Esophagus muscularis mucosa (tissue), 4 donors: ENCODE data around the gene MTERF4. TPM values are rescaled to one million over a fixed set of nuclear protein-coding genes. Genes with fewer than 3 reads are reported as not detected.

Source experiments
- DNase-seq: peaks from one replicate; pipeline ENCODE4 v3.0.0-alpha.2; 2017; ENCODE audit errors: extremely low spot score
- H3K27ac ChIP-seq, 4 donors: fragments of 200-600 bp; sonication (generic); replicated peaks in 1 of 4; 1 replicate in 3 of 4; 2 replicates in 1 of 4; pipeline ENCODE4 v1.5.1; 2016 to 2019; ENCODE audit warnings: mild to moderate bottlenecking in 1 of 4
- H3K27me3 ChIP-seq, 4 donors: fragments of 200-600 bp; sonication (generic); one replicate each; pipeline versions ENCODE4 v1.5.1 to v1.6.0; 2016 to 2019
- H3K36me3 ChIP-seq, 4 donors: fragments of 200-600 bp; sonication (generic); one replicate each; pipeline ENCODE4 v1.5.1; 2016 to 2019
- H3K4me1 ChIP-seq, 4 donors: fragments of 200-600 bp; sonication (generic); one replicate each; pipeline ENCODE4 v1.5.1; 2016 to 2019
- H3K4me3 ChIP-seq, 4 donors: fragments of 200-600 bp; sonication (generic); 1 replicate in 2 of 4; 2 replicates in 2 of 4; pipeline ENCODE4 v1.5.1; 2016 to 2019; ENCODE audit warnings: mild to moderate bottlenecking in 4 of 4, moderate library complexity in 1 of 4
- H3K9me3 ChIP-seq, 4 donors: fragments of 200-600 bp; sonication (generic); 1 replicate in 3 of 4; 2 replicates in 1 of 4; pipeline ENCODE4 v1.5.1; 2016 to 2019
- EP300 ChIP-seq: sonication (generic); formaldehyde crosslinking; IDR thresholded peaks from one replicate; pipeline ENCODE4 v1.6.1; 2017; ENCODE audit warnings: antibody characterized with exemption
- POLR2A ChIP-seq: fragments of 450-650 bp; IDR thresholded peaks from one replicate; pipeline ENCODE4 v1.6.1; 2017; ENCODE audit warnings: antibody characterized with exemption, moderate library complexity, mild to moderate bottlenecking, low read depth
- POLR2AphosphoS5 ChIP-seq, 2 donors: sonication (generic); formaldehyde crosslinking; IDR thresholded peaks; one replicate each; pipeline ENCODE4 v1.6.1; 2017; ENCODE audit warnings: antibody characterized with exemption in 2 of 2
- WGBS: methylation state at CpG from one replicate; pipeline ENCODE4 v1.1.5; 2018; 5-methylcytosine and 5-hydroxymethylcytosine counted together
- intact Hi-C: fragments of 100-400 bp; cut with DNase I; formaldehyde crosslinking; loops from one replicate; pipeline ENCODE4 v1.15.1; 2023
- total RNA-seq, 4 donors: library from RNA; depleted of rRNA; stranded (reverse); fragments of >200 nt; gene quantifications; one replicate each; pipeline versions ENCODE4 v1.1.0 to v1.2.1, GENCODE V29; 2016
- TF ChIP-seq, protein P1 (sequence below), 3 experiments: fragments of 200-600 bp in 2 of 3; fragments of 450-650 bp in 1 of 3; sonication (generic) in 2 of 3; IDR thresholded peaks; one replicate each; pipeline ENCODE4 v1.5.1; 2017 to 2019; ENCODE audit warnings: antibody characterized with exemption in 3 of 3, mild to moderate bottlenecking in 2 of 3, moderate library complexity in 1 of 3

MTERF4 gene
- total RNA-seq, 4 donors from 2014 or later = 19.5 to 26.6 (median 24.5) TPM

DNA sequence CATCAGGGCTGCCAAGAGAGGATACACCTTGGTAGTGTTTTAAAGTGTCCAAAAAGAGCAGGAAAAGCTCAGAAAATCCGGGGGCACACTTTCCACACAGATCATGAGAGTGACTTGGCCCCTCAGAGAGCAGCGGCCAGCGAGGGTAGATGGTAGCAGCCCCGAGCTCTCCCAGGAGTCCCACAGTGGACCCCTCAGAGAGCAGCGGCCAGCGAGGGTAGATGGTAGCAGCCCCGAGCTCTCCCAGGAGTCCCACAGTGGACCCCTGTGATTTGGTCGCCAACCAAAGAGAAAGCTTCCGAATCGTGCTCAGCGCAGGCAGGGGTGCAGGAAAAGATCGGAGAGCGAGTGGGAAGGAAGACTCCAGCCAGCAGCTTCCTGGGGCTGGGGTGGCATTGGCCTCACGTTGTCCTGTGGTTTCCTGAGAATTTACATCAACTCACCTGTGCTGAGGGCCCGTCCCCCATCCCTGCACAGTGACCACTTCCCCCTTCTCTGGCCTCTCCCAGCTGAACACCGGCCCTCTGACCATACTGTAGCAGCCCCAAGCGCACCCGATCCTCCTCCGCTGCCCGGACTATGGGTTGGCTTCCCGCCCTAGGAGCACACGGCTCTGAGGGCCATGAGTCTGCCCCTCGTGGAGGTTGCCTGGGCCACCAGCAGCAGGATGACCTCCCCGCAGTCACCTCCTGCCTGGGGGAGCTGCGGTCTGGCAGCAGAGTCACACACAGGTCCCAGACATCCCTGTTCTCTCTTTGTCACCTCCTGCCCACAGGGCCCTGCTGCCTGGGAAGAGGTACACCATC is 33.7 kb downstream of the MTERF4 start:
- TF ChIP-seq POLR2A = no peak
- no peak for TF ChIP-seq POLR2AphosphoS5 (IDR thresholded peaks at IDR 0.05)
- TF ChIP-seq EP300 = no peak
- TF ChIP-seq, protein P1, sequence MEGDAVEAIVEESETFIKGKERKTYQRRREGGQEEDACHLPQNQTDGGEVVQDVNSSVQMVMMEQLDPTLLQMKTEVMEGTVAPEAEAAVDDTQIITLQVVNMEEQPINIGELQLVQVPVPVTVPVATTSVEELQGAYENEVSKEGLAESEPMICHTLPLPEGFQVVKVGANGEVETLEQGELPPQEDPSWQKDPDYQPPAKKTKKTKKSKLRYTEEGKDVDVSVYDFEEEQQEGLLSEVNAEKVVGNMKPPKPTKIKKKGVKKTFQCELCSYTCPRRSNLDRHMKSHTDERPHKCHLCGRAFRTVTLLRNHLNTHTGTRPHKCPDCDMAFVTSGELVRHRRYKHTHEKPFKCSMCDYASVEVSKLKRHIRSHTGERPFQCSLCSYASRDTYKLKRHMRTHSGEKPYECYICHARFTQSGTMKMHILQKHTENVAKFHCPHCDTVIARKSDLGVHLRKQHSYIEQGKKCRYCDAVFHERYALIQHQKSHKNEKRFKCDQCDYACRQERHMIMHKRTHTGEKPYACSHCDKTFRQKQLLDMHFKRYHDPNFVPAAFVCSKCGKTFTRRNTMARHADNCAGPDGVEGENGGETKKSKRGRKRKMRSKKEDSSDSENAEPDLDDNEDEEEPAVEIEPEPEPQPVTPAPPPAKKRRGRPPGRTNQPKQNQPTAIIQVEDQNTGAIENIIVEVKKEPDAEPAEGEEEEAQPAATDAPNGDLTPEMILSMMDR (IDR thresholded peaks at IDR 0.05) = no peak
- H3K36me3 ChIP-seq = peaks cover 0 to 62% (median 50%) of the 10 kb centered on the region in 4 donors

DNA sequence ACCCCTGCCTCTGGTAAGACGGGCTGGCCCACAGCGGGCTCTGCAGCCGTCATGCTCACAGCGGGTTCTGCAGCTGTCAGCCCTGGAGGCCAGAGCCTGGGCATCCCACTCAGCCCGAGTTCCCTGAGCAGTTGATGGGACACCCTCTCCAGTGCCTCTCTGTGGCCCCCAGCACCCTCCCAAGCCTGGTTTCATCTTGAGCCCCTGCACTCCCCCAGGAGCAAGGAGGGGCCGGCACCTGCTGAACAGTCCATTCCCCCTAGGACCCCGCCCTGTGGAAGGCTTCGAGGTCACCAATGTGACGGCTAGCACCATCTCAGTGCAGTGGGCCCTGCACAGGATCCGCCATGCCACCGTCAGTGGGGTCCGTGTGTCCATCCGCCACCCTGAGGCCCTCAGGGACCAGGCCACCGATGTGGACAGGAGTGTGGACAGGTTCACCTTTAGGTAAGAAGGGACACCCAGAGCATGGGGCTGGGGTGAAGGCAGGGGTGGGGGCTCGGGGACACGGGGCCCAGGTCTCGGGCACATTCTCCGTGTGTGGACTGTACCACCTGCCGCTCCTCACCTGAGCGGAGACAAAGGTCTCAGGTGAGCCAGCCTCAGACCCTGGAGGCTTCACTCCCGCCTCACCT is 34.5 kb downstream of the MTERF4 start:
- no peak overlapping the region for H3K4me3 ChIP-seq
- no peak for TF ChIP-seq EP300
- TF ChIP-seq, protein P1 (IDR thresholded peaks at IDR 0.05) = no peak
- TF ChIP-seq POLR2A = no peak
- TF ChIP-seq POLR2AphosphoS5 (IDR thresholded peaks at IDR 0.05) = no peak
- no peaks in the 10 kb centered on the region for H3K9me3 ChIP-seq
- intact Hi-C loops = no loop called here
- no peak overlapping the region for H3K27ac ChIP-seq
- DNase-seq = peak; percentile 88
- H3K27me3 ChIP-seq = peaks cover 0 to 49% (median 0%) of the 10 kb centered on the region in 4 donors
- 93% methylated on average over 10 of the region's 21 CpGs for WGBS
- peaks cover 0 to 12% (median 10%) of the 10 kb centered on the region in 4 donors for H3K4me1 ChIP-seq
- H3K36me3 ChIP-seq = peaks cover 0 to 56% (median 47%) of the 10 kb centered on the region in 4 donors

More for the DNA sequence above, 33.7 kb downstream of the MTERF4 start:
- Histone ChIP-seq H3K4me3 (no peak overlapping the region), H3K9me3 (no peaks in the 10 kb centered on the region), H3K4me1 (peaks cover 0 to 11% (median 9%) of the 10 kb centered on the region in 4 donors), H3K27ac (no peak overlapping the region), H3K27me3 (peaks cover 0 to 41% (median 0%) of the 10 kb centered on the region in 4 donors)
- 83% methylated on average over 25 of the region's 25 CpGs for WGBS
- intact Hi-C loops = no loop called here
- peak; percentile 83 for DNase-seq

DNA sequence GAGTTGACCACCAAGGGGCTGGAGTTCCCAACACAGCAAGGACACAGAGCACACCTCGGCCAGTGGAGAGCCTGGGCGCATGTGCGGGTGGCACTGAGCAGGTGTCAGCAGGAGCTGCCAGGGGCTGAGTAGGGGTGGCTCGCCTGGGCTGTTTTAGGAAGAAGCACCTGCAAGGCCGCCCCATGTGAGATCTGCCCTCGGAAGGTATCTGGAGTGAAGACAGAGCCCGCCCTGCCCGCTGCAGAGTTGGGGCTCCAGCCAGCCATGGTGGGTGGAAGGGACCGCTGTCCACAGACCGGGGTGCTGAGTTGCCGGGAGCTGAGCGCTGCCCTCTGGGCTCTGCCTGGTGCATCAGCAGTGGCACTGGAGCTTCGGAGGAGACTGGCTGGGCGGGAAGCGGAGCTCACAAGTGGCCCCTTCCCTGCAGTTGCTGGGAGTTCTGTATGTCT is 35.2 kb downstream of the MTERF4 start:
- peak; percentile 68 for DNase-seq
- intact Hi-C loops = no loop called here
- no peak for TF ChIP-seq EP300
- TF ChIP-seq POLR2AphosphoS5 (IDR thresholded peaks at IDR 0.05) = no peak
- TF ChIP-seq, protein P1 (IDR thresholded peaks at IDR 0.05) = no peak
- no peak for TF ChIP-seq POLR2A
- no CpG with 5 or more reads among the region's 15 CpGs for WGBS
- Histone ChIP-seq H3K36me3 (peaks cover 0 to 54% (median 43%) of the 10 kb centered on the region in 4 donors), H3K27ac (no peak overlapping the region), H3K9me3 (no peaks in the 10 kb centered on the region), H3K4me1 (peaks cover 0 to 12% (median 10%) of the 10 kb centered on the region in 4 donors), H3K4me3 (no peak overlapping the region), H3K27me3 (peaks cover 0 to 52% (median 0%) of the 10 kb centered on the region in 4 donors)

DNA sequence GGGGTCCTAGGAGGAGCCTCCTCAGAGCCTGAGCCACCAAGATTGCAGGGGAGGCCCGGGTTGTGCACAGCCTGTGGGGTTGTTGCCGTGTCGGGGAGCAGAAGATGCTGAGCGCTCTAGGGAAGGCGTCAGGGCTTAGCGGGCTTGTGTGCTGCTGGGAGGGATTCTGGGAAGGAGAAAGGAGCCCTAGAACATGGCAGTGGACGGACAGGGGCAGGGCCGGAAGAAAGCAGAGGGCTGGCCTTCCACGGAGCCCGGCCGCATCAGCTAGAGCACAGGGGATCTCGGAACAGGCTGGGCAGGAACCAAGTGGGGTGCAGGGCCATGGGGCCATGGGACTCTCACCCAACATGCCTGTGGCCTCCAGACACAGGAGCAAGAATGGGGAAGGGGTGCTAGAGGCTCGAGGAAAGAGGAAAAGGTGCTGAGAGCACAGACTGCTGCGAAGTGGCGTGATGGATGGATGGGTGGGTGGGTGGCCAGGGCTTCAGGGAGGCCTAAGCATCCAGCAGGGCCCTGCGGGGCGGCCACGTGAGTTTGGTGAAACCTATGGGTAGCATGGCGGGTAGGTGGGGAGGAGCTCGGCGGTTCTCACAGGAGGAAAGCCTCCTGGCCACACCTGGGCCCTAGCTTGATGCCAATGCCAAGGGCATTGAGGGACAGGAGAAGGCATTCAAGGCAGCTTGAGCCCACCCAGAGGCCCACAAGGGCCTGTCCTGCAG is 35.8 kb downstream of the MTERF4 start:
- 92% methylated on average over 20 of the region's 21 CpGs for WGBS
- no peak overlapping the region for H3K4me3 ChIP-seq
- intact Hi-C loops = no loop called here
- H3K9me3 ChIP-seq = no peaks in the 10 kb centered on the region
- H3K36me3 ChIP-seq = peaks cover 0 to 48% (median 38%) of the 10 kb centered on the region in 4 donors
- H3K27me3 ChIP-seq = peaks cover 0 to 50% (median 0%) of the 10 kb centered on the region in 4 donors
- no peak for TF ChIP-seq POLR2A
- no peak for TF ChIP-seq POLR2AphosphoS5 (IDR thresholded peaks at IDR 0.05)
- TF ChIP-seq EP300 = no peak
- TF ChIP-seq, protein P1 (IDR thresholded peaks at IDR 0.05) = no peak
- H3K27ac ChIP-seq = no peak overlapping the region
- peaks cover 0 to 12% (median 10%) of the 10 kb centered on the region in 4 donors for H3K4me1 ChIP-seq
- DNase-seq = peak; percentile 82
